DOHH2 (cell line): ENCODE data around the gene SLC8A3.

ENCODE experiments used
- H3F3A ChIP-seq: fragments of 200-600 bp; sonication (generic), shearing (Covaris generic); 2 replicates; pipeline ENCODE4 v1.6.0; 2016; ENCODE audit warnings: antibody characterized with exemption, mild to moderate bottlenecking; ENCODE audit not compliant: control insufficient read depth, insufficient read depth
- H3K27ac ChIP-seq: fragments of 200-600 bp; sonication (generic); 2 replicates; pipeline ENCODE4 v1.5.1; 2014; ENCODE audit warnings: low read depth, mild to moderate bottlenecking, low read length, moderate library complexity
- H3K27me3 ChIP-seq: fragments of 200-600 bp; sonication (generic); 2 replicates; pipeline ENCODE4 v1.6.1; 2014; ENCODE audit warnings: mild to moderate bottlenecking, low read length, mixed read lengths; ENCODE audit not compliant: control insufficient read depth
- H3K36me3 ChIP-seq: fragments of 200-600 bp; sonication (generic); 2 replicates; pipeline ENCODE4 v1.6.1; 2014; ENCODE audit warnings: mild to moderate bottlenecking, low read length, moderate library complexity, mixed read lengths; ENCODE audit not compliant: control insufficient read depth
- H3K4me1 ChIP-seq: fragments of 200-600 bp; sonication (generic); 2 replicates; pipeline ENCODE4 v1.6.1; 2014; ENCODE audit warnings: mild to moderate bottlenecking, low read length, mixed read lengths; ENCODE audit not compliant: control insufficient read depth
- H3K4me2 ChIP-seq: fragments of 200-600 bp; sonication (generic); 2 replicates; pipeline ENCODE4 v1.6.0; 2014; ENCODE audit warnings: mild to moderate bottlenecking, low read length, moderate library complexity
- H3K4me3 ChIP-seq: fragments of 200-600 bp; sonication (generic); 2 replicates; pipeline ENCODE4 v1.5.1; 2014; ENCODE audit warnings: mild to moderate bottlenecking, low read length, mixed read lengths
- H3K79me2 ChIP-seq: fragments of 200-600 bp; sonication (generic); 2 replicates; pipeline ENCODE4 v1.6.1; 2014; ENCODE audit warnings: mild to moderate bottlenecking, low read length, mixed read lengths; ENCODE audit not compliant: control insufficient read depth
- H3K9me2 ChIP-seq: fragments of 200-600 bp; sonication (generic); replicated peaks from 2 replicates; pipeline ENCODE4 v1.6.1; 2014; ENCODE audit warnings: mild to moderate bottlenecking, low read length, mixed read lengths; ENCODE audit not compliant: control insufficient read depth
- H3K9me3 ChIP-seq: fragments of 200-600 bp; sonication (generic); 2 replicates; pipeline ENCODE4 v1.6.1; 2014; ENCODE audit warnings: antibody characterized with exemption, low read length, mixed read lengths; ENCODE audit not compliant: control insufficient read depth, insufficient read depth
- H4K20me1 ChIP-seq: fragments of 200-600 bp; sonication (generic); 2 replicates; pipeline ENCODE4 v1.6.0; 2014; ENCODE audit warnings: low read depth, mild to moderate bottlenecking, antibody characterized with exemption, low read length, moderate library complexity; ENCODE audit not compliant: control insufficient read depth, insufficient read depth
- CTCF ChIP-seq: fragments of 200-600 bp; sonication (generic); IDR thresholded peaks from one replicate; pipeline ENCODE4 v1.5.1; 2014; ENCODE audit warnings: antibody characterized with exemption, mild to moderate bottlenecking, low read depth, low read length; ENCODE audit not compliant: poor library complexity, severe bottlenecking
- EZH2phosphoT487 ChIP-seq: fragments of 200-600 bp; sonication (generic); IDR thresholded peaks from 2 replicates; pipeline ENCODE4 v1.6.1; 2017; ENCODE audit warnings: borderline replicate concordance, mild to moderate bottlenecking, antibody characterized with exemption, low read length, moderate library complexity, mixed read lengths

SLC8A3 gene

GRCh38 chr14:70177081-70177800, 11.5 kb downstream of the SLC8A3 start:
- peaks cover 3% of the 10 kb centered on the region for H3K27me3 ChIP-seq
- TF ChIP-seq EZH2phosphoT487 (no peak), CTCF (no peak)
- no peaks in the 10 kb centered on the region for H3K79me2 ChIP-seq
- H3K4me1 ChIP-seq, result no peaks in the 10 kb centered on the region
- no peaks in the 10 kb centered on the region for H4K20me1 ChIP-seq
- H3K9me2 ChIP-seq, result no peaks in the 10 kb centered on the region
- H3K4me2 ChIP-seq, result no peak overlapping the region
- no peak overlapping the region for H3K4me3 ChIP-seq
- H3F3A ChIP-seq, result no peaks in the 10 kb centered on the region
- no peaks in the 10 kb centered on the region for H3K36me3 ChIP-seq
- H3K9me3 ChIP-seq, result no peaks in the 10 kb centered on the region
- H3K27ac ChIP-seq, result no peak overlapping the region

- H3K4me3 ChIP-seq, result no peak overlapping the region
- no peaks in the 10 kb centered on the region for H4K20me1 ChIP-seq
- TF ChIP-seq CTCF (no peak), EZH2phosphoT487 (no peak)
- H3F3A ChIP-seq, result no peaks in the 10 kb centered on the region
- no peak overlapping the region for H3K4me2 ChIP-seq
- no peak overlapping the region for H3K27ac ChIP-seq
- H3K4me1 ChIP-seq, result no peaks in the 10 kb centered on the region
- H3K27me3 ChIP-seq, result 0 out of 2 replicates have a peak, but pooled peaks cover 4% of the 10 kb centered on the region
- no peaks in the 10 kb centered on the region for H3K9me2 ChIP-seq
- H3K79me2 ChIP-seq, result no peaks in the 10 kb centered on the region
- H3K9me3 ChIP-seq, result no peaks in the 10 kb centered on the region
- no peaks in the 10 kb centered on the region for H3K36me3 ChIP-seq
These were observed 15.2 kb downstream of the SLC8A3 start for GRCh38 chr14:70173569-70173968.

- Histone ChIP-seq H3K4me2 (no peak overlapping the region), H3K4me3 (no peak overlapping the region), H3K9me2 (no peaks in the 10 kb centered on the region), H3K36me3 (no peaks in the 10 kb centered on the region), H4K20me1 (no peaks in the 10 kb centered on the region), H3K27ac (no peak overlapping the region), H3K9me3 (no peaks in the 10 kb centered on the region), H3K79me2 (no peaks in the 10 kb centered on the region), H3K27me3 (0 out of 2 replicates have a peak, but pooled peaks cover 4% of the 10 kb centered on the region), H3K4me1 (no peaks in the 10 kb centered on the region), H3F3A (no peaks in the 10 kb centered on the region)
- TF ChIP-seq EZH2phosphoT487, result no peak
- TF ChIP-seq CTCF, result no peak
These were observed 17.0 kb downstream of the SLC8A3 start for GRCh38 chr14:70171726-70172125.
